Nephron (organoid): ENCODE data around the gene ZNF487.

Experiments
- H3K27ac Mint-ChIP-seq, 3 experiments: 2 replicates each; pipeline ENCODE4 v1.8.0; 2020; ENCODE audit warnings: mixed read lengths in 3 of 3, mild to moderate bottlenecking in 2 of 3, moderate library complexity in 1 of 3
- H3K27me3 Mint-ChIP-seq: 2 replicates; pipeline ENCODE4 v1.8.0; 2021; ENCODE audit warnings: low read depth, mild to moderate bottlenecking, moderate library complexity, mixed read lengths
- H3K36me3 Mint-ChIP-seq: 2 replicates; pipeline ENCODE4 v1.8.0; 2020; ENCODE audit warnings: low read depth, mixed read lengths
- H3K4me1 Mint-ChIP-seq: 2 replicates; pipeline ENCODE4 v1.8.0; 2020; ENCODE audit warnings: mixed read lengths
- H3K4me3 Mint-ChIP-seq, 3 experiments: 2 replicates each; pipeline ENCODE4 v1.8.0; 2020; ENCODE audit warnings: mild to moderate bottlenecking in 3 of 3, mixed read lengths in 3 of 3, moderate library complexity in 2 of 3
- H3K9me3 Mint-ChIP-seq: 2 replicates; pipeline ENCODE4 v1.8.0; 2020; ENCODE audit warnings: mixed read lengths
- TF ChIP-seq, protein P1 (sequence below), 3 experiments: fragments of 200-600 bp; sonication (generic); IDR thresholded peaks; one replicate each; pipeline ENCODE4 v1.5.0; 2021; ENCODE audit warnings: antibody characterized with exemption in 3 of 3; ENCODE audit not compliant: unreplicated experiment in 3 of 3

The ZNF487 gene

DNA sequence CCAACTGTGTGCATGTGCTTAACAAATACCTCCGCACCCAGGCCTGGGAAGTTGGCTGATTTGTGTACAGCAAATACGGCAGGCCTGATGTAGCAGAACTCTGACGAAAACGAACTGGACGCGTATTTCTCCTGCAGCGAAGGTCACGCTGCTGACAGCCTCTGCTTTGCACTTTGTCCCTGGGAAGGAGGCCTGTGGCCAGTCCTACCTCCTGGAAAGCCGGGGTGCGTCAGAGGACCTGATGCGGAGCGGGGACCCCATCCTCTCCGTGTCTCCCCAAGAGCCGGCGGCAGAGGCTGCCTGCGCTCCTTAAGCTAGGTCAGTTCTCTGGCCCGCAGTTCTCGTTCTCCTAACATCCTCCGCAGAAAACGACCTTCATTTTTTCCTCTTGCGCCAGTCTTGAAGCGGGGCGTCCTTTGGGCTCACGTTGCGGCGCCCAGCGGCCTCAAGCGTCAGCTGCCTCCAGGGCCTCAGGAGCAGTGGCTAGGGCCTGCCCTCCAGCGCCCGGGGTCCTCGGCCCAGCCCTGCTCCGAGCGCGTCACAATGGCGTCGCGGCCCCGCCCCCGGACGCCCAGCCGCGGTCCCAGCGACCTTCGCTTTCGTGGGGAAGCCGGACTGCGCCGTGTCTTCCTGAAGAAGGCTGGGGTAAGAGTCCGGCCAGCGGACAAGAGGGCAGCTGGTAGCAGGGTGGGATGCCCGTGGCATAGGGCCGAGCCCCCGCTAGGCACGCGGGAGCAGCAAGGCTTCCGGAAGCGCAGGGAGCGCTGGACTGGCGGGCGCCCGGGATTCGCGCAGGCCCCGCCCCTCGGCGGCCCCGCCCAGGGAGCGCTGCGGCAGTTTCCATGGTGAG lies at the start of gene ZNF487:
Gene ZNF487, plus strand, starts transcription at position 821 of the 850 bp plus-strand sequence. CDS start 38,703 bp downstream, outside the sequence.
- Mint-ChIP-seq H3K27ac (peak within 1 kb of the TSS; percentile 97 to 99 (median 98)), H3K27me3 (no peaks in the 10 kb centered on the region), H3K9me3 (no peaks in the 10 kb centered on the region), H3K4me1 (peaks cover 12% of the 10 kb centered on the region), H3K4me3 (peak within 1 kb of the TSS; percentile 98 to 99 (median 98)), H3K36me3 (peaks cover 3% of the 10 kb centered on the region)
- TF ChIP-seq, protein P1, sequence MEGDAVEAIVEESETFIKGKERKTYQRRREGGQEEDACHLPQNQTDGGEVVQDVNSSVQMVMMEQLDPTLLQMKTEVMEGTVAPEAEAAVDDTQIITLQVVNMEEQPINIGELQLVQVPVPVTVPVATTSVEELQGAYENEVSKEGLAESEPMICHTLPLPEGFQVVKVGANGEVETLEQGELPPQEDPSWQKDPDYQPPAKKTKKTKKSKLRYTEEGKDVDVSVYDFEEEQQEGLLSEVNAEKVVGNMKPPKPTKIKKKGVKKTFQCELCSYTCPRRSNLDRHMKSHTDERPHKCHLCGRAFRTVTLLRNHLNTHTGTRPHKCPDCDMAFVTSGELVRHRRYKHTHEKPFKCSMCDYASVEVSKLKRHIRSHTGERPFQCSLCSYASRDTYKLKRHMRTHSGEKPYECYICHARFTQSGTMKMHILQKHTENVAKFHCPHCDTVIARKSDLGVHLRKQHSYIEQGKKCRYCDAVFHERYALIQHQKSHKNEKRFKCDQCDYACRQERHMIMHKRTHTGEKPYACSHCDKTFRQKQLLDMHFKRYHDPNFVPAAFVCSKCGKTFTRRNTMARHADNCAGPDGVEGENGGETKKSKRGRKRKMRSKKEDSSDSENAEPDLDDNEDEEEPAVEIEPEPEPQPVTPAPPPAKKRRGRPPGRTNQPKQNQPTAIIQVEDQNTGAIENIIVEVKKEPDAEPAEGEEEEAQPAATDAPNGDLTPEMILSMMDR (IDR thresholded peaks at IDR 0.05; ENCODE audit: unreplicated experiment in 3 of 3) = peak in 1 of 3 experiments; percentile 12

DNA sequence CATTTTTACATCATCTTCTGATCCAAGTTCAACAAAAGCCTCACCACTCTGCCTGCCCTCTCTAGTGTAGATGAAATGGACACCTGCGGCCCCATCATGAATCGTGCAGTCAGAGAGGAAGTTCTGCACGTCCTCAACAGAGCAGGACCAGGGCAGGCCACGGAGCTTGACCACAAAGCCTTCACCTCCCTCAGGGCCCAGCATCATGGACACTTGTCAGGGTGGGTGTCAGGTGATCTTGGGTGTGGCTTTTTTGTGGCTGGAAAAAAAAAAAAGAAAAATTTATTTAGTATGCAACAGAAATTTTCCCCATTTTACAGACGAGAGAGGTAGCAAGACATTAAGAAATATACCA lies 49.3 kb upstream of the ZNF487 start:
- TF ChIP-seq, protein P1 (IDR thresholded peaks at IDR 0.05; ENCODE audit: unreplicated experiment in 3 of 3) = no peak
- H3K36me3 Mint-ChIP-seq = peaks cover 64% of the 10 kb centered on the region
- H3K27me3 Mint-ChIP-seq = no peaks in the 10 kb centered on the region
- no peak overlapping the region for H3K4me3 Mint-ChIP-seq
- no peaks in the 10 kb centered on the region for H3K9me3 Mint-ChIP-seq
- peaks cover 10% of the 10 kb centered on the region for H3K4me1 Mint-ChIP-seq
- H3K27ac Mint-ChIP-seq = no peak overlapping the region

DNA sequence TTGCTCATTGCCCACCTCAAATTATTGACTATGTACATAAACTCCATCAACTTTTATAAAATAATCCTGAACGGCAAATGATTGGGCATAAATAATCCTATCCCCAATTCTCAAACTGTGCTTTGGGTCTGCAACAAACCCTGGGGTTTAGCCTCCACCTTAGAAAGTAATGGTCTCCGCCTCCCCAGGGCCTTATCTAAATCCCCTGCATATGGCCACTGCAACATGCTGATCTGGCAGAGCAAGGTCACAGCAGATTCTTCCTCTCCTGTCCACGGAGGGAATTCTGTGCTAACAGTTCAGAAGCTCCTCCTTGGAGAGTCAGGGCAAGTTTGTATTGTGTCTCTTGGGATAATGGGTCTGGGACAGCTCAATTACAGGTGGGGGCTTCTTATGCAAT lies 47.0 kb upstream of the ZNF487 start:
- H3K4me3 Mint-ChIP-seq = no peak overlapping the region
- no peaks in the 10 kb centered on the region for H3K9me3 Mint-ChIP-seq
- H3K4me1 Mint-ChIP-seq = peaks cover 25% of the 10 kb centered on the region
- TF ChIP-seq, protein P1 (IDR thresholded peaks at IDR 0.05; ENCODE audit: unreplicated experiment in 3 of 3) = no peak
- peaks cover 78% of the 10 kb centered on the region for H3K36me3 Mint-ChIP-seq
- no peaks in the 10 kb centered on the region for H3K27me3 Mint-ChIP-seq
- H3K27ac Mint-ChIP-seq = no peak overlapping the region

DNA sequence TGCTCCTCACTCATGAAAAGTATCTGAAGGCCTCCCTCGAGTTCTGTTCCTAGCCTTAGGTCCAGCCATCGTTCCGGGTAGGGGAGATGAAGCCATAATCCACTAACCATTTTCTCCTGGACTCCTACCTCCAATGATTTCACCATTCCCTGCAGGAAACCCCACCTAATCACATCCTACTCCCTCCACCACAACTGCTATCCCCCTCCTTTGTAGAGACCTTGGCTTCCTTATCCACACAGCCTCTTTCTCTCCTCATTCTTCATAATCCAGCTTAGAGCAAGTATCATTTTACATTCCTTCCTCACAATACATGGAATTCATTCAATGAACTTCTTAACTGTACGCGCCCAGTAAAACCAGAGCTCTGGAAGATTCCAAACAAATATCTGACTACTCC lies 46.6 kb upstream of the ZNF487 start:
- Mint-ChIP-seq H3K4me1 (peaks cover 29% of the 10 kb centered on the region), H3K36me3 (peaks cover 81% of the 10 kb centered on the region), H3K9me3 (no peaks in the 10 kb centered on the region), H3K4me3 (no peak overlapping the region), H3K27ac (peak overlapping the region in 2 of 3 experiments; percentile 4 to 6), H3K27me3 (no peaks in the 10 kb centered on the region)
- TF ChIP-seq, protein P1 (IDR thresholded peaks at IDR 0.05; ENCODE audit: unreplicated experiment in 3 of 3) = no peak

DNA sequence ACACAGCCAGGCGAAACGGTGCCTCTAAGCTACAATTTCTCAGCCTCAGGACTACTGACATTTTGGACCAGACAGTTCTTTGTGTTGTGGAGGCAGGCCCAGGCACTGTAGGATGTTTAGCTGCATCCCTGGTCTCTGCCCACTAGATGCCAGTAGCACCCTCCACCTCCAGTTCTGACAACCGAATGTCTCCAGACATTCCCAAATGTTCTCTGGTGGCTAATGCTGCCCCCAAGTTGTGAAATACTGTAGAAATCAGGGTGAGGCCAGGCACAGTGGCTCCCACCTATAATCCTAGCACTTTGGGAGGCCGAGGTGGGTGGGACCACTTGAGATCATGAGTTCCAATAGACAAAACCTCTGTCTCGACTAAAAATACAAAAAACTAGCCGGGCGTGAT lies 46.2 kb upstream of the ZNF487 start:
- TF ChIP-seq, protein P1 (IDR thresholded peaks at IDR 0.05; ENCODE audit: unreplicated experiment in 3 of 3) = peak; percentile 43 to 47 (median 46)
- Mint-ChIP-seq H3K4me1 (peaks cover 33% of the 10 kb centered on the region), H3K27ac (peak overlapping the region in 2 of 3 experiments; percentile 4 to 6), H3K4me3 (no peak overlapping the region), H3K9me3 (no peaks in the 10 kb centered on the region), H3K36me3 (peaks cover 78% of the 10 kb centered on the region), H3K27me3 (no peaks in the 10 kb centered on the region)

DNA sequence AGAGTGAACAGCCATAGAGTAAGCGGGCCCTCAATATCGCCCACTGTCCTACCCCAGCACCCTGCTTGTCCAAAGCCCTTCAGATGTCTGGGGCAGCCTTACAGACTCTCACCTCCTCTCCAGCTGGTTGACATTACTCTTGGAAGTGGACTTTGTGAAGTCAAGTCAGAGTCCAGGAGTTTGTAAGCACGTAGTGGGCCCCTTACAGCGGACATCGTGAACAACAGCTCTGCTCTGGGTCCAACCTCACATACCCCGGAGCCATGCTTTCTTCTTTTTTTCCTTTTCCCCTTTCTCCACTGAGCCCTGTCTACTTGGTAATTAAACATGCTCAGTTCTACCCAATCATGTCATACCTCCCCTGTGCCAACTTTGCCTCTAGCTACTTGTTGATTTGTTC lies 45.4 kb upstream of the ZNF487 start:
- no peak overlapping the region for H3K27ac Mint-ChIP-seq
- H3K27me3 Mint-ChIP-seq = no peaks in the 10 kb centered on the region
- H3K4me3 Mint-ChIP-seq = no peak overlapping the region
- peaks cover 33% of the 10 kb centered on the region for H3K4me1 Mint-ChIP-seq
- no peaks in the 10 kb centered on the region for H3K9me3 Mint-ChIP-seq
- H3K36me3 Mint-ChIP-seq = peaks cover 74% of the 10 kb centered on the region
- TF ChIP-seq, protein P1 (IDR thresholded peaks at IDR 0.05; ENCODE audit: unreplicated experiment in 3 of 3) = no peak
